ENCODE measurements around the gene SAMD8.
A peak's percentile ranks its signal among the peaks of the same experiment; 100 is the strongest.

The SAMD8 gene

DNA sequence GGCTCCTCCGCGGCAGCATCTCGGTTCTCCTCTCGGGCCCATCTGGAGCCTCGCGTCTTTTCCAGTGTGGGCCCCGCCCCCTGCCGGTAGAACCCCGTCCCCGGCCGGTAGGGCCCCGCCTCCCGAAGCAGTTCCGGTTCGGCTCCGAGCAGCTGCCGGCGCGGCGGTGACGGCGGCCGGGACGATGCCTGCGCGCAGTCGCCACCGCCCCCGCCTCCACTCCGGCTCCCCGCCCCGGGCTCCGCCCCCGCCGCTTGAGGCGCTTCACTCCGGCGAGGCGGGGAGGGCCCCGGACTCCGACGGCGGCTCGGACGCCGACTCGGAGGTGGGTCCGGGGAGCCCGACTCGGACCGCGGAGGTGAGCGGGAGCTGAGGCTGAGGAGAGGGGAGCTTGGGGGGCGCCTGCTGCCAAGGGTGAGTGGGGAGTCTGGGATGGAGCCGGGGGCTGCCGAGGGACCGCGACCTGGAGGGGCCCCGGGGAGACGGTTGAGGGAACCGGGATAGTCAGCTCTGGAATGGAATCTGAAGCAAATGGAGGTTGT, at the start of gene SAMD8:
Gene SAMD8, plus strand, starts transcription at position 292 of the 542 bp plus-strand sequence. CDS start 38,873 bp downstream, outside the sequence.
- TF ChIP-seq GATA2 (IDR thresholded peaks at IDR 0.05; ENCODE audit: low read depth, low read length) (no peak), GATA3 (IDR thresholded peaks at IDR 0.05; ENCODE audit: low read depth, low read length) (no peak)

DNA sequence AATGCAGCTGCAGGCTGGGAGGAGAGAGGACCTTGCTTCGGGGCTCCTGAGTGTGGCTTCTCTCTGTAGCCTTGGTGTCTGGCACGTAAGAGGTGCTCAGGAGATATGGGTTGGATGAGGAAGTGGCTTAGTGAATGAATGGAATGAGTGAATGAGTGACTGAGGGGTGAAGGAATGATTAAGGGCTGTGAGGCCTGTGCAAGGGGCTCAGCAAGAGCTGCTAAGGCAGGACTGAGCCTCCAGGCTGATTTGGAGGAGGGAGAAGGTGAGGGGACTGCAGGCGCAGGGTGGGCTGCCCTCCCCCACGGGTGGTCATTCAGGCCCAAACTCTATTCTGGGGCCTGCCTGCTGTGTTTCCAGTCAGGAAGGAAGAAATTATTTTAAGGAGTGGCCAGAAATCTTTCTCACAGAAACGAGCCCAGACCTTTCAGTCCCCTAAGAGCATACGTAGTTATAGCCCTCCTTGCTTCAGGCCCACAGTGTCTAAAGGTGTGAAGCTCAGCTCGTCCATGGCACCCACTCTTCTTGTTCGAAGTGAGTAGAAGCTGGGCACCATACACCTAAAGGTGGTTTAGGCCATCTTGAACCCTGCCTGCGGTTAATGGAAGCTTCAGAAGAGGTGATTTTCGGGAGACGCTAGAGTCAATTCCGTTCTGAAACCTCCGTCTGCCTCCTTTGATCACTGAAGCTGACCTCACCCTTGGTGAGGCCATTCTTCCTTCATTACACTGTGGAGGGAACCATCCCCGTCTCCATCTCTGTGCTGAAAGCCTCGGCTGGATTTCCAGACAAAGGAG, 49.5 kb upstream of the SAMD8 start:
- TF ChIP-seq GATA2 (IDR thresholded peaks at IDR 0.05; ENCODE audit: low read depth, low read length), result no peak
- no peak for TF ChIP-seq GATA3 (IDR thresholded peaks at IDR 0.05; ENCODE audit: low read depth, low read length)

DNA sequence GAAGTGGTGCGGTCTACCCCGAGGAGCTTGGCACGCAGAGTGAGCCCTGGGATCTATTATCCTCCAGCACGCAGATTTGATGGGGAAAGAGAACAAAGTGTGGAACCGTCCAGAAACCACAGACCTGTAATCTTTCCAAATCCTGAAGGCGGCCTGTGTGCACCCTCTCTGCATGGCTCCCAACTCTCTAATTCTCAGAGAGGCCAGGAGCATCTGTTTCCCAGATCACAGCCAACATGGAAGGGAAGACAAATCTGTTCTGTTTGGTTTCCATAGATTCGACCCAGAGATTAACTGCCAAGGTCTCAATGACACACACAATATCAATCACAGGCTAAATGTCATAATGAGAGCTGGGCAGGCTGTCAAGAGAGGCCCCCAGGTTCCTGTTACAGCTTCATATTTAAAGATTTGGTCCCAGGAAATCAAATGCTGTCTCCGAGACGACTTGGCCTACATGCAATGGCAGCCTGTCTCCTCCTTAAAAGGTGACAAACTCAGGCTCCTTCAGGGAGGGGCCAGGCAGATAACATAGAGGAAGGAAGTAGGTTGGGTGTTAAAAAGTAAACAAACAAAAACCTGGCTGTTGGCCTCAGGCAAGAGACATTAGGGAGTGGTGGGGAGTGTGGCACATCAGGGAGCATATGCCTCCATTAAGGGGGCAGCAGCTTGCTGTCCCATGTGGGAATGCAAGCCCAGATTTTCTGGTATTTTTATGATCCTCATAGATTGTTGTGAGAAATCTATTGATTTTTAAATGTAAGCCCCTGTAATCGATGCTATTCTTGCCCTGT, 48.8 kb upstream of the SAMD8 start:
- TF ChIP-seq GATA2 (IDR thresholded peaks at IDR 0.05; ENCODE audit: low read depth, low read length) (peak; percentile 71), GATA3 (IDR thresholded peaks at IDR 0.05; ENCODE audit: low read depth, low read length) (no peak)

- TF ChIP-seq GATA3 (IDR thresholded peaks at IDR 0.05; ENCODE audit: low read depth, low read length) (no peak), GATA2 (IDR thresholded peaks at IDR 0.05; ENCODE audit: low read depth, low read length) (no peak)
These were observed 47.8 kb upstream of the SAMD8 start for GRCh38 chr10:75063461-75064230.

GRCh38 chr10:75065076-75065475, 46.4 kb upstream of the SAMD8 start:
- no peak for TF ChIP-seq GATA3 (IDR thresholded peaks at IDR 0.05; ENCODE audit: low read depth, low read length)
- TF ChIP-seq GATA2 (IDR thresholded peaks at IDR 0.05; ENCODE audit: low read depth, low read length), result no peak

DNA sequence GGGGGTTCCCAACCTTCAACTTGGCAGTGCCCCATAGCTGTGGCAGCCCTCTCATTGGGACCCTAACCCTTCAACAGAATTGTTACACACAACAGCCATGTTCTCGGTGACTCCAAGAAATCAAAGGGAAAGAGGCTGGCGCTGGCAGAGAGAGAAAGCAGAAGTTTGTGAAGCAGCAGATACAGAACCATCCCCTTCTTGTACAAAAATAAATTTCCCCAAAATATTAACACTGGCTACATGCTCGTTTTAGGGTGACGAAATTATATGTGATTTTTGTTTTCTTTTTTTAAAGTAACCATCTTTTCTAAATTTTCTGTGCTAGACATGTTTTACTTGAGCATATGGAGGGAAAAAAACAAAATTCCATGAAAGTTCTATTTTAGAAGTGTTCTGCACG, 45.2 kb upstream of the SAMD8 start:
- TF ChIP-seq GATA3 (IDR thresholded peaks at IDR 0.05; ENCODE audit: low read depth, low read length) (no peak), GATA2 (IDR thresholded peaks at IDR 0.05; ENCODE audit: low read depth, low read length) (no peak)

GRCh38 chr10:75067272-75067671, 44.2 kb upstream of the SAMD8 start:
- no peak for TF ChIP-seq GATA3 (IDR thresholded peaks at IDR 0.05; ENCODE audit: low read depth, low read length)

DNA sequence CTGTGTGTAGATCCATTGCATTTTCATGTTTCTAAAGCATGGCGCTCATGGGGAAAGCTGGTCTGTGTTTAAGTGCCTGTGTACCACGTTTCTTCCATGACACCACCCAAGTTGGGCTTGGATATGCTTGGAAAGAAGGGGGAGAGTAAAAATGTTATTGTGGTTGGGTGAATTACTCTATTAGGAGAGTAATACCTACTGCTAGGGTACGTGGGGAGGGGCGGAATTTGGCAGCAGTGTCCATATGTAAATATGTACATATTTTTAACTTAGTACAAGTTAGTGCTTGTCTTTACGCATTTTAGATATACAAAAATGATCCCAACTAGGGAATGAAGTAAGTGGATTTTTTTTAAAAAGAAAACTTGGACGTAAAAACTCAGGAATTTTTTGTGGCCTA, 42.9 kb upstream of the SAMD8 start:
- no peak for TF ChIP-seq GATA2 (IDR thresholded peaks at IDR 0.05; ENCODE audit: low read depth, low read length)
- TF ChIP-seq GATA3 (IDR thresholded peaks at IDR 0.05; ENCODE audit: low read depth, low read length), result no peak

DNA sequence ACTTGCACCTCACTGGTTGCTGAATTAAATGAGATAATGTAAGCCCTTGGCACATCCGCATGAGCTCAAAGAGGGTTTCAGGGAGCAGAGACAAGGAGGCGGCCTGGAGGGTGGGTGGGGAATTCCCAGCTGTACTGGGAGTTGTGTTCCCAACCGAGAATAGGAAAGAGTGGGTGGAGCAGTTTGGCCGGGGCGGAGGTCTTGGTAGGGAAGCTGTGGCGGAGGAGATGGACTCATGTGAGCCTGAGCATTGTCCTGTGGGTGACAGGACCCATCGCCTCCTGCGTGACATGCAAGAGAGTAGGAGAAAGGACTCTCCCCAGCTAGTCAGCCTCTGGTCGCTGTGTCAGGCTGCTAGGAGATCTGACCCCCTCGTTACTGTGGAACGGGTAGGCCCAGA, 41.0 kb upstream of the SAMD8 start:
- TF ChIP-seq GATA3 (IDR thresholded peaks at IDR 0.05; ENCODE audit: low read depth, low read length), result no peak

DNA sequence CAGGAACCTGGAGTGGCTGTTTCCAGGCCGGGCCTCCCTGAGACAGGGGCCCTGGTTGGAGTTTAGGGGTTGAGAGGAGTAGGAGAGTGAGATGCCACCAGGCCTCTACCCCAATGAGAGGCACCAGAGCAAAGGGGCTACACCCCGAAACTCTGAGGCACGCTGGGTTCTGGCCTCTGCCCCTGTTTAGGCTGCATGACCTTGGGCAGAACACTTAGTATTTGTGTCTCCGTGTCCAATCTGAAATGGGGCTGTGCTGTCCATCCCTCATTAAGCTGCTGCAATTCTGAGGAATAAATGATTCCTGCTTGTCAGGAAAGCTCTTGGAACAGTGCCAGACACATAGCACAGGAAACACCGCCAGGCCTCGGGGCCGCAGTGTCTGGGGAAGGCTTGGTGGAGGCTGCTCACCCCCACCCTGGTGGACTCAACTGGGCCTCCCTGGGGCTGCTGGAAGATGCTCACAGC, 40.5 kb upstream of the SAMD8 start:
- TF ChIP-seq GATA3 (IDR thresholded peaks at IDR 0.05; ENCODE audit: low read depth, low read length) (no peak), GATA2 (IDR thresholded peaks at IDR 0.05; ENCODE audit: low read depth, low read length) (no peak)

GRCh38 chr10:75071756-75072155, 39.7 kb upstream of the SAMD8 start:
- no peak for TF ChIP-seq GATA2 (IDR thresholded peaks at IDR 0.05; ENCODE audit: low read depth, low read length)
- TF ChIP-seq GATA3 (IDR thresholded peaks at IDR 0.05; ENCODE audit: low read depth, low read length), result no peak

DNA sequence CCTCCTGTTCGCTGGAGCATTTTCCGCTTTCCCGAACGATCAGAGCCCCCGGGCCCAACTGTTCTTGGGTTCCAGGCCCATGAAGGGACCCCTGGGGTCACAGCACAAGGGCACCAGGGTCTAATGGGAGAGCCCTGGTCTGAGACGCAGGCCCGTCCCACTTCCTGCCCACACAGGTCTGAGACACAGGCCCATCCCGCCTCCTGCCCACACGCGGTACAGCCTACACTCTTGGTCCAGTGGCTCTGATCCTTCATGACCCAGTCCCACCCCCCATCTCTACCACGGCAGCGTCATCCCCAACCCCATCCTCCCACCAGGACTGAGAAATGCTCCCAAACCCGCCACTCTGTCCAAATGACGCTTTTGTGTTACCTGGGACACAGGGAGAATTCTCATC, 38.7 kb upstream of the SAMD8 start:
- no peak for TF ChIP-seq GATA3 (IDR thresholded peaks at IDR 0.05; ENCODE audit: low read depth, low read length)
- TF ChIP-seq GATA2 (IDR thresholded peaks at IDR 0.05; ENCODE audit: low read depth, low read length), result no peak

GRCh38 chr10:75073442-75073841, 38.0 kb upstream of the SAMD8 start:
- TF ChIP-seq GATA3 (IDR thresholded peaks at IDR 0.05; ENCODE audit: low read depth, low read length) (no peak), GATA2 (IDR thresholded peaks at IDR 0.05; ENCODE audit: low read depth, low read length) (no peak)
